ENCODE data around the gene TAC3. TPM values are rescaled to one million over a fixed set of nuclear protein-coding genes. Genes with fewer than 3 reads are reported as not detected.

The TAC3 gene
- total RNA-seq, 1 experiment from 2014 or later: not detected

DNA sequence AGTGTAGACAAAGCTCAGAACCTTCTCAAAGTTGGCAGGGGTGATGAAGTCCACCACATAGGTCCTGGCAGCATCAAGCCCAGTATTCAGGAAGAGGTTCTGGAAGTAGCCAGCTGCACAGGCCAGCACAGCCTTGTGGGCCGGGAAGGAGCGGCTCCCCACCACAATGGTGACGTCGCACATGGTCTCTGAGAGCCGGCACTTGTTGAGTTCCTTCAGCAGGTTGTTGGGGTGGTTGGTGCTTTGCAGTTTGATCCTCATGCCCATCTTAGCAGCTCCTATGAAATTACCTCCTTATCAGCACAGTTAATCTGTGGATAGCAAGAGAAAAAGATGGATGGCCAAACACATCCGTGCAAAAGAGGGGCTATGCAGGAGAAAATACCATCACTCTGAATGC, 11.7 kb downstream of the TAC3 start:
- H3K4me1 Mint-ChIP-seq (ENCODE audit: insufficient read depth, unreplicated experiment): peaks cover 32% of the 10 kb centered on the region
- peak overlapping the region; percentile 84 for H3K4me3 Mint-ChIP-seq (ENCODE audit: unreplicated experiment)
- TF ChIP-seq, protein P1, sequence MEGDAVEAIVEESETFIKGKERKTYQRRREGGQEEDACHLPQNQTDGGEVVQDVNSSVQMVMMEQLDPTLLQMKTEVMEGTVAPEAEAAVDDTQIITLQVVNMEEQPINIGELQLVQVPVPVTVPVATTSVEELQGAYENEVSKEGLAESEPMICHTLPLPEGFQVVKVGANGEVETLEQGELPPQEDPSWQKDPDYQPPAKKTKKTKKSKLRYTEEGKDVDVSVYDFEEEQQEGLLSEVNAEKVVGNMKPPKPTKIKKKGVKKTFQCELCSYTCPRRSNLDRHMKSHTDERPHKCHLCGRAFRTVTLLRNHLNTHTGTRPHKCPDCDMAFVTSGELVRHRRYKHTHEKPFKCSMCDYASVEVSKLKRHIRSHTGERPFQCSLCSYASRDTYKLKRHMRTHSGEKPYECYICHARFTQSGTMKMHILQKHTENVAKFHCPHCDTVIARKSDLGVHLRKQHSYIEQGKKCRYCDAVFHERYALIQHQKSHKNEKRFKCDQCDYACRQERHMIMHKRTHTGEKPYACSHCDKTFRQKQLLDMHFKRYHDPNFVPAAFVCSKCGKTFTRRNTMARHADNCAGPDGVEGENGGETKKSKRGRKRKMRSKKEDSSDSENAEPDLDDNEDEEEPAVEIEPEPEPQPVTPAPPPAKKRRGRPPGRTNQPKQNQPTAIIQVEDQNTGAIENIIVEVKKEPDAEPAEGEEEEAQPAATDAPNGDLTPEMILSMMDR (IDR thresholded peaks at IDR 0.05; ENCODE audit: unreplicated experiment): no peak
- ChIA-PET POLR2A (interaction anchor here (1.0 to 4.1 kb wide), 6 partner anchors 13 to 281 kb away, joined by 3 to 18 read pairs (median 4); partner anchors contain the start of gene STAT6), CTCF (interaction anchor here (0.6 to 11.3 kb wide), 19 partner anchors 8 to 755 kb away, joined by 3 to 231 read pairs (median 4); partner anchors contain the start of gene NEMP1)
- no peaks in the 10 kb centered on the region for H3K9me3 Mint-ChIP-seq (ENCODE audit: unreplicated experiment)
- no peaks in the 10 kb centered on the region for H3K27me3 Mint-ChIP-seq (ENCODE audit: insufficient read depth, unreplicated experiment)
- no peak overlapping the region for H3K27ac Mint-ChIP-seq (ENCODE audit: low read depth, unreplicated experiment)
- peaks cover 41% of the 10 kb centered on the region for H3K36me3 Mint-ChIP-seq (ENCODE audit: insufficient read depth, unreplicated experiment)
- intact Hi-C loops (cut with micrococcal nuclease): no loop called here
- BruUV-seq (replicated peaks): no TSS peak
- no peak for DNase-seq (ENCODE audit: unreplicated experiment)

DNA sequence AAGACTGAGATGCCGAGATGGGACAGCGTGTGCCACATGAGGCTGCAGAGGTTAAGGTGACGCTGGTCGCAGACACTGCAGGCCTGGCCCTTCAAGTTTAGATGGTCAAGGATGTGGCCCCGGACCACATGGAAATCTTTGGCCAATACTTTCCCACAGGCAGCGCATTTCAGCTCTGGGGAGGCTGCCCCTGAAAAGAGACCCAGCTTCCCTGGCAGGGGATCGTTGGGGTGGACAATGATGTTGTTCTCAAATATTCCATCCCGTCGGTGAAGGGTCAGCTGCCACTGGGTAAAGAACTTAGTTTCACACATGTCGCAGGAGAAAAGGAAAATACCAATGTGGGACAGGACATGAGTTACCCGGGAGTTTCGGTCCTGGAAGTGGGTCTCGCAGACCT, 12.9 kb downstream of the TAC3 start:
- TF ChIP-seq, protein P1 (IDR thresholded peaks at IDR 0.05; ENCODE audit: unreplicated experiment): no peak
- H3K4me3 Mint-ChIP-seq (ENCODE audit: unreplicated experiment): no peak overlapping the region
- H3K9me3 Mint-ChIP-seq (ENCODE audit: unreplicated experiment): no peaks in the 10 kb centered on the region
- ChIA-PET POLR2A (interaction anchor here (4.1 kb wide), 1 partner anchor 108 kb away, joined by 18 read pairs; the partner anchor contains the start of gene STAT6), CTCF (interaction anchor here (0.8 to 11.3 kb wide), 7 partner anchors 9 to 263 kb away, joined by 3 to 231 read pairs (median 5); partner anchors contain the start of genes HSD17B6 and STAT6)
- no peak for DNase-seq (ENCODE audit: unreplicated experiment)
- peaks cover 48% of the 10 kb centered on the region for H3K36me3 Mint-ChIP-seq (ENCODE audit: insufficient read depth, unreplicated experiment)
- intact Hi-C loops (cut with micrococcal nuclease): no loop called here
- no peaks in the 10 kb centered on the region for H3K27me3 Mint-ChIP-seq (ENCODE audit: insufficient read depth, unreplicated experiment)
- peaks cover 29% of the 10 kb centered on the region for H3K4me1 Mint-ChIP-seq (ENCODE audit: insufficient read depth, unreplicated experiment)
- no peak overlapping the region for H3K27ac Mint-ChIP-seq (ENCODE audit: low read depth, unreplicated experiment)
- BruUV-seq (replicated peaks): no TSS peak

DNA sequence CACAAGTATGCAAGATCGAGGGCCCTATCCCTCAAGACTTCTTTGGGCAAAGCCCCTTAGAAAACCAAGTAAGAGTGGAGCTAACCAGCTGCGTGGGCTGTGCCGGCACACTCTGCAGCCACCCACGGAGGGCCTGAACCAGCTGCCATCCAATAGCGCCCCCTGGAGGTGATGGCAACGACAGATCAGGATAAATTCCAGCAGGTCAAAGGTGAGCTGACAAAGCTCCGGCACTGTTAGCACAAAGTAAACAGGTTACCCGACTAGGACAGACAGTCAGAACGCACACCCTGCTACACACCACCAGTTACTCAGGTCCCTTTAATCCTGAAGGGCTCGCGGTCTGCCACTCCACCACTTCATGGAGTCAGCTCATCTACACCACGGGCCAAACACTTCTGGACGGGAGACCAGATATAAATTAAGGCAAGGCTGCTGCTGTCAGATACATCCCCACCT, 14.9 kb downstream of the TAC3 start:
- CTCF ChIA-PET: interaction anchor here (0.6 to 9.5 kb wide), 22 partner anchors 14 to 655 kb away, joined by 3 to 119 read pairs (median 4); partner anchors contain the start of genes HSD17B6, NEMP1 and STAT6
- DNase-seq (ENCODE audit: unreplicated experiment): peak; percentile 69
- Mint-ChIP-seq H3K4me3 (ENCODE audit: unreplicated experiment) (no peak overlapping the region), H3K36me3 (ENCODE audit: insufficient read depth, unreplicated experiment) (peaks cover 52% of the 10 kb centered on the region), H3K27ac (ENCODE audit: low read depth, unreplicated experiment) (no peak overlapping the region), H3K27me3 (ENCODE audit: insufficient read depth, unreplicated experiment) (no peaks in the 10 kb centered on the region), H3K9me3 (ENCODE audit: unreplicated experiment) (no peaks in the 10 kb centered on the region), H3K4me1 (ENCODE audit: insufficient read depth, unreplicated experiment) (peaks cover 29% of the 10 kb centered on the region)
- TF ChIP-seq, protein P1 (IDR thresholded peaks at IDR 0.05; ENCODE audit: unreplicated experiment): peak; percentile 65
- POLR2A ChIA-PET: interaction anchor here (1.1 kb wide), 1 partner anchor 111 kb away, joined by 3 read pairs; no protein-coding TSS in a partner anchor
- intact Hi-C loops (cut with micrococcal nuclease): loop anchor here (1.0 kb wide), 1 partner anchor 244 kb away; no protein-coding TSS in a partner anchor
- BruUV-seq (replicated peaks): no TSS peak

DNA sequence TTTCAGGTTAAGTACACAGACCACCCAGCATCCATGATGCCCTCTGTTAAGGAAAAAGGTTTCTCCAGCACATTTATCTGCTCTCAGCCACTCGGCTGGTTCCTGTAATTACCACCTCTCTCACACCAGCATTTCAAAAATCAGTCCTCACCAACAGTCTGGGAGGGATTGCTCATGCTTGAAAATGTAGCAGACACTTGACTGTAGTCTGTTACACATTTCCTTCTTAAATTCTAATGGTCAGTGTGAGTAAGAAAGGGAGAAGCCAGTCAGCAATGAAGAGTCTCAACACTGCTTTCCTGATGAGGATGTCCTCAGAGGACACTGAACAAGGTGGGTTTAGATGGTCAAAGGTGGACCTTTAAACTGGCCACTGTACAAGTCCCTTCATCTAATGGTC, 15.9 kb downstream of the TAC3 start:
- Mint-ChIP-seq H3K9me3 (ENCODE audit: unreplicated experiment) (no peaks in the 10 kb centered on the region), H3K27me3 (ENCODE audit: insufficient read depth, unreplicated experiment) (no peaks in the 10 kb centered on the region), H3K4me1 (ENCODE audit: insufficient read depth, unreplicated experiment) (peaks cover 24% of the 10 kb centered on the region), H3K4me3 (ENCODE audit: unreplicated experiment) (no peak overlapping the region), H3K36me3 (ENCODE audit: insufficient read depth, unreplicated experiment) (peaks cover 52% of the 10 kb centered on the region), H3K27ac (ENCODE audit: low read depth, unreplicated experiment) (no peak overlapping the region)
- POLR2A ChIA-PET: no interaction called here
- intact Hi-C loops (cut with micrococcal nuclease): no loop called here
- BruUV-seq (replicated peaks): no TSS peak
- CTCF ChIA-PET: interaction anchor here (1.1 to 9.5 kb wide), 5 partner anchors 13 to 244 kb away, joined by 3 to 119 read pairs (median 12); partner anchors contain the start of gene HSD17B6
- TF ChIP-seq, protein P1 (IDR thresholded peaks at IDR 0.05; ENCODE audit: unreplicated experiment): no peak
- DNase-seq (ENCODE audit: unreplicated experiment): no peak

Measured in MCF 10A (cell line).